Measurements from ENCODE around the gene CACNA1E. TPM values are rescaled to one million over a fixed set of nuclear protein-coding genes. Genes with fewer than 3 reads are reported as not detected.

Gene CACNA1E
- total and polyA plus RNA-seq, 2 experiments from 2014 or later = 0.32 to 1.1 TPM

DNA sequence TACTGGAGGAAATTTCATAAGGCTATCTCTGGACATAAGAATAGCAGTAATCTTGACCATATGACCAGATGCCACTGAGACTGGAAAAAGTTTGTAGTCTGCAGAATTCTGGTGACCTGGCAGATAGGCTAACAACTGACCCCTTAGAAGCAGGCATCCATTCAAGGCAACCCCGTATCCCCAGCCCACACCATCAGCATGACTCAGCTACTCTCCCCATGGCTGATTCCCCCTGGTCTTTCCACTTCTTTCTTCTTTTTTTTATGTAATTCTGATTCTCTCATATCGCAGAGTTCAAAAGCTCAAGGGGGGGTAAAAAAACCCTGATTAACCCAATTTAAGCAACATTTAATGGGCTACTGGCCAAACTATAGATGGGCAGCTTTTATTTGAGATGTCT lies 335.1 kb downstream of the CACNA1E start (continued):
- TF ChIP-seq, protein P1, sequence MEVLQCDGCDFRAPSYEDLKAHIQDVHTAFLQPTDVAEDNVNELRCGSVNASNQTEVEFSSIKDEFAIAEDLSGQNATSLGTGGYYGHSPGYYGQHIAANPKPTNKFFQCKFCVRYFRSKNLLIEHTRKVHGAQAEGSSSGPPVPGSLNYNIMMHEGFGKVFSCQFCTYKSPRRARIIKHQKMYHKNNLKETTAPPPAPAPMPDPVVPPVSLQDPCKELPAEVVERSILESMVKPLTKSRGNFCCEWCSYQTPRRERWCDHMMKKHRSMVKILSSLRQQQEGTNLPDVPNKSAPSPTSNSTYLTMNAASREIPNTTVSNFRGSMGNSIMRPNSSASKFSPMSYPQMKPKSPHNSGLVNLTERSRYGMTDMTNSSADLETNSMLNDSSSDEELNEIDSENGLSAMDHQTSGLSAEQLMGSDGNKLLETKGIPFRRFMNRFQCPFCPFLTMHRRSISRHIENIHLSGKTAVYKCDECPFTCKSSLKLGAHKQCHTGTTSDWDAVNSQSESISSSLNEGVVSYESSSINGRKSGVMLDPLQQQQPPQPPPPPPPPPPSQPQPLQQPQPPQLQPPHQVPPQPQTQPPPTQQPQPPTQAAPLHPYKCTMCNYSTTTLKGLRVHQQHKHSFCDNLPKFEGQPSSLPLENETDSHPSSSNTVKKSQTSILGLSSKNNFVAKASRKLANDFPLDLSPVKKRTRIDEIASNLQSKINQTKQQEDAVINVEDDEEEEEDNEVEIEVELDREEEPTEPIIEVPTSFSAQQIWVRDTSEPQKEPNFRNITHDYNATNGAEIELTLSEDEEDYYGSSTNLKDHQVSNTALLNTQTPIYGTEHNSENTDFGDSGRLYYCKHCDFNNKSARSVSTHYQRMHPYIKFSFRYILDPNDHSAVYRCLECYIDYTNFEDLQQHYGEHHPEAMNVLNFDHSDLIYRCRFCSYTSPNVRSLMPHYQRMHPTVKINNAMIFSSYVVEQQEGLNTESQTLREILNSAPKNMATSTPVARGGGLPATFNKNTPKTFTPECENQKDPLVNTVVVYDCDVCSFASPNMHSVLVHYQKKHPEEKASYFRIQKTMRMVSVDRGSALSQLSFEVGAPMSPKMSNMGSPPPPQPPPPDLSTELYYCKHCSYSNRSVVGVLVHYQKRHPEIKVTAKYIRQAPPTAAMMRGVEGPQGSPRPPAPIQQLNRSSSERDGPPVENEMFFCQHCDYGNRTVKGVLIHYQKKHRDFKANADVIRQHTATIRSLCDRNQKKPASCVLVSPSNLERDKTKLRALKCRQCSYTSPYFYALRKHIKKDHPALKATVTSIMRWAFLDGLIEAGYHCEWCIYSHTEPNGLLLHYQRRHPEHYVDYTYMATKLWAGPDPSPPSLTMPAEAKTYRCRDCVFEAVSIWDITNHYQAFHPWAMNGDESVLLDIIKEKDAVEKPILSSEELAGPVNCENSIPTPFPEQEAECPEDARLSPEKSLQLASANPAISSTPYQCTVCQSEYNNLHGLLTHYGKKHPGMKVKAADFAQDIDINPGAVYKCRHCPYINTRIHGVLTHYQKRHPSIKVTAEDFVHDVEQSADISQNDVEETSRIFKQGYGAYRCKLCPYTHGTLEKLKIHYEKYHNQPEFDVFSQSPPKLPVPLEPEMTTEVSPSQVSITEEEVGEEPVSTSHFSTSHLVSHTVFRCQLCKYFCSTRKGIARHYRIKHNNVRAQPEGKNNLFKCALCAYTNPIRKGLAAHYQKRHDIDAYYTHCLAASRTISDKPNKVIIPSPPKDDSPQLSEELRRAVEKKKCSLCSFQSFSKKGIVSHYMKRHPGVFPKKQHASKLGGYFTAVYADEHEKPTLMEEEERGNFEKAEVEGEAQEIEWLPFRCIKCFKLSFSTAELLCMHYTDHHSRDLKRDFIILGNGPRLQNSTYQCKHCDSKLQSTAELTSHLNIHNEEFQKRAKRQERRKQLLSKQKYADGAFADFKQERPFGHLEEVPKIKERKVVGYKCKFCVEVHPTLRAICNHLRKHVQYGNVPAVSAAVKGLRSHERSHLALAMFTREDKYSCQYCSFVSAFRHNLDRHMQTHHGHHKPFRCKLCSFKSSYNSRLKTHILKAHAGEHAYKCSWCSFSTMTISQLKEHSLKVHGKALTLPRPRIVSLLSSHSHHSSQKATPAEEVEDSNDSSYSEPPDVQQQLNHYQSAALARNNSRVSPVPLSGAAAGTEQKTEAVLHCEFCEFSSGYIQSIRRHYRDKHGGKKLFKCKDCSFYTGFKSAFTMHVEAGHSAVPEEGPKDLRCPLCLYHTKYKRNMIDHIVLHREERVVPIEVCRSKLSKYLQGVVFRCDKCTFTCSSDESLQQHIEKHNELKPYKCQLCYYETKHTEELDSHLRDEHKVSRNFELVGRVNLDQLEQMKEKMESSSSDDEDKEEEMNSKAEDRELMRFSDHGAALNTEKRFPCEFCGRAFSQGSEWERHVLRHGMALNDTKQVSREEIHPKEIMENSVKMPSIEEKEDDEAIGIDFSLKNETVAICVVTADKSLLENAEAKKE (CRISPR knock-in tag; IDR thresholded peaks at IDR 0.05) = no peak
- TF ChIP-seq EZH2phosphoT487 (IDR thresholded peaks at IDR 0.05; ENCODE audit: unreplicated experiment) (no peak), ZNF114 (CRISPR knock-in tag; IDR thresholded peaks at IDR 0.05) (no peak), EZH2 (IDR thresholded peaks at IDR 0.05; ENCODE audit: low read depth, unreplicated experiment) (no peak), STAT1 (IDR thresholded peaks at IDR 0.05; ENCODE audit: unreplicated experiment) (no peak)
- TF ChIP-seq, protein P2, sequence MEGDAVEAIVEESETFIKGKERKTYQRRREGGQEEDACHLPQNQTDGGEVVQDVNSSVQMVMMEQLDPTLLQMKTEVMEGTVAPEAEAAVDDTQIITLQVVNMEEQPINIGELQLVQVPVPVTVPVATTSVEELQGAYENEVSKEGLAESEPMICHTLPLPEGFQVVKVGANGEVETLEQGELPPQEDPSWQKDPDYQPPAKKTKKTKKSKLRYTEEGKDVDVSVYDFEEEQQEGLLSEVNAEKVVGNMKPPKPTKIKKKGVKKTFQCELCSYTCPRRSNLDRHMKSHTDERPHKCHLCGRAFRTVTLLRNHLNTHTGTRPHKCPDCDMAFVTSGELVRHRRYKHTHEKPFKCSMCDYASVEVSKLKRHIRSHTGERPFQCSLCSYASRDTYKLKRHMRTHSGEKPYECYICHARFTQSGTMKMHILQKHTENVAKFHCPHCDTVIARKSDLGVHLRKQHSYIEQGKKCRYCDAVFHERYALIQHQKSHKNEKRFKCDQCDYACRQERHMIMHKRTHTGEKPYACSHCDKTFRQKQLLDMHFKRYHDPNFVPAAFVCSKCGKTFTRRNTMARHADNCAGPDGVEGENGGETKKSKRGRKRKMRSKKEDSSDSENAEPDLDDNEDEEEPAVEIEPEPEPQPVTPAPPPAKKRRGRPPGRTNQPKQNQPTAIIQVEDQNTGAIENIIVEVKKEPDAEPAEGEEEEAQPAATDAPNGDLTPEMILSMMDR (conservative IDR thresholded peaks at IDR 0.05; ENCODE audit: low read depth in 2 of 2) = no peak
- TF ChIP-seq, protein P3, sequence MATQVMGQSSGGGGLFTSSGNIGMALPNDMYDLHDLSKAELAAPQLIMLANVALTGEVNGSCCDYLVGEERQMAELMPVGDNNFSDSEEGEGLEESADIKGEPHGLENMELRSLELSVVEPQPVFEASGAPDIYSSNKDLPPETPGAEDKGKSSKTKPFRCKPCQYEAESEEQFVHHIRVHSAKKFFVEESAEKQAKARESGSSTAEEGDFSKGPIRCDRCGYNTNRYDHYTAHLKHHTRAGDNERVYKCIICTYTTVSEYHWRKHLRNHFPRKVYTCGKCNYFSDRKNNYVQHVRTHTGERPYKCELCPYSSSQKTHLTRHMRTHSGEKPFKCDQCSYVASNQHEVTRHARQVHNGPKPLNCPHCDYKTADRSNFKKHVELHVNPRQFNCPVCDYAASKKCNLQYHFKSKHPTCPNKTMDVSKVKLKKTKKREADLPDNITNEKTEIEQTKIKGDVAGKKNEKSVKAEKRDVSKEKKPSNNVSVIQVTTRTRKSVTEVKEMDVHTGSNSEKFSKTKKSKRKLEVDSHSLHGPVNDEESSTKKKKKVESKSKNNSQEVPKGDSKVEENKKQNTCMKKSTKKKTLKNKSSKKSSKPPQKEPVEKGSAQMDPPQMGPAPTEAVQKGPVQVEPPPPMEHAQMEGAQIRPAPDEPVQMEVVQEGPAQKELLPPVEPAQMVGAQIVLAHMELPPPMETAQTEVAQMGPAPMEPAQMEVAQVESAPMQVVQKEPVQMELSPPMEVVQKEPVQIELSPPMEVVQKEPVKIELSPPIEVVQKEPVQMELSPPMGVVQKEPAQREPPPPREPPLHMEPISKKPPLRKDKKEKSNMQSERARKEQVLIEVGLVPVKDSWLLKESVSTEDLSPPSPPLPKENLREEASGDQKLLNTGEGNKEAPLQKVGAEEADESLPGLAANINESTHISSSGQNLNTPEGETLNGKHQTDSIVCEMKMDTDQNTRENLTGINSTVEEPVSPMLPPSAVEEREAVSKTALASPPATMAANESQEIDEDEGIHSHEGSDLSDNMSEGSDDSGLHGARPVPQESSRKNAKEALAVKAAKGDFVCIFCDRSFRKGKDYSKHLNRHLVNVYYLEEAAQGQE (IDR thresholded peaks at IDR 0.05; ENCODE audit: unreplicated experiment) = no peak
